ENCODE results near the gene TMEM184B. TPM values are rescaled to one million over a fixed set of nuclear protein-coding genes. Genes with fewer than 3 reads are reported as not detected.

TMEM184B gene
- total and polyA plus RNA-seq, 10 of the 15 experiments (the other 5 are each of a cell fraction or from before 2014, with no cell fraction given): 0.56 to 22.4 (median 7.9) TPM

GRCh38 chr22:38271927-38272372, 860 bp downstream of the TMEM184B start:
- no peaks in the 10 kb centered on the region for H4K20me1 ChIP-seq (ENCODE audit: control insufficient read depth, insufficient read depth)
- RAD21 ChIA-PET (ENCODE audit: unreplicated experiment): interaction anchor here (1.0 kb wide), 1 partner anchor 11 kb away, joined by 3 read pairs; no protein-coding TSS in a partner anchor
- ATAC-seq (peak; percentile 17), FAIRE-seq (no peak), DNase-seq (ENCODE audit: low read depth, low spot score) (no peak)
- H2AFZ ChIP-seq (ENCODE audit: control insufficient read depth, low read depth, low read length): no peak overlapping the region; the same call in 1 of the 2 replicates
- in situ Hi-C loops (cut with MboI): no loop called here
- H3K79me2 ChIP-seq (ENCODE audit: control insufficient read depth, insufficient read depth, low read length): peaks cover 12% of the 10 kb centered on the region
- CTCF ChIA-PET: interaction anchor here (1.0 to 4.2 kb wide), 2 partner anchors 11 to 18 kb away, joined by 3 to 26 read pairs; no protein-coding TSS in a partner anchor
- intact Hi-C loops (cut with micrococcal nuclease; ENCODE audit: unreplicated experiment): no loop called here
- no peaks in the 10 kb centered on the region; a peak in 1 of 4 replicates for H3K36me3 ChIP-seq (ENCODE audit: control insufficient read depth in 2 of 2, insufficient read depth in 2 of 2, low read length in 1 of 2)
- SMC1A ChIA-PET (ENCODE audit: uncharacterized antibody, unreplicated experiment): interaction anchor here (1.1 kb wide), 1 partner anchor 34 kb away, joined by 3 read pairs; no protein-coding TSS in a partner anchor
- H3K27ac ChIP-seq (ENCODE audit: control insufficient read depth, insufficient read depth): no peak overlapping the region
- POLR2A ChIA-PET: no interaction called here
- peak overlapping the region; percentile 99 for H3K4me2 ChIP-seq (ENCODE audit: control insufficient read depth, insufficient read depth)
- BruUV-seq (replicated peaks): no TSS peak
- H3K9me3 ChIP-seq (replicated peaks; ENCODE audit: control insufficient read depth, insufficient read depth, low read length): no peaks in the 10 kb centered on the region
- peak overlapping the region; percentile 90 for H3K4me3 ChIP-seq
- WGBS (ENCODE audit: insufficient coverage, insufficient replicate concordance, low lambda C conversion rate, missing lambda C conversion rate): 4% methylated on average over 7 of the region's 7 CpGs
- H3K9ac ChIP-seq (ENCODE audit: control insufficient read depth, insufficient read depth, low read length): peak overlapping the region; percentile 88
- no peak for TF ChIP-seq NR2C2 (IDR thresholded peaks at IDR 0.05; ENCODE audit: borderline replicate concordance, control insufficient read depth, insufficient read length, low read depth)
- TF ChIP-seq GABPA (IDR thresholded peaks at IDR 0.05; ENCODE audit: low read depth): no peak
- no peak for TF ChIP-seq HDAC2 (IDR thresholded peaks at IDR 0.05)
- no peak for TF ChIP-seq STAT1 (conservative IDR thresholded peaks at IDR 0.05)
- TF ChIP-seq EED (IDR thresholded peaks at IDR 0.05; ENCODE audit: low read depth): no peak
- no peak for TF ChIP-seq SREBF1 (IDR thresholded peaks at IDR 0.05; ENCODE audit: low read length)
- TF ChIP-seq, protein P1, sequence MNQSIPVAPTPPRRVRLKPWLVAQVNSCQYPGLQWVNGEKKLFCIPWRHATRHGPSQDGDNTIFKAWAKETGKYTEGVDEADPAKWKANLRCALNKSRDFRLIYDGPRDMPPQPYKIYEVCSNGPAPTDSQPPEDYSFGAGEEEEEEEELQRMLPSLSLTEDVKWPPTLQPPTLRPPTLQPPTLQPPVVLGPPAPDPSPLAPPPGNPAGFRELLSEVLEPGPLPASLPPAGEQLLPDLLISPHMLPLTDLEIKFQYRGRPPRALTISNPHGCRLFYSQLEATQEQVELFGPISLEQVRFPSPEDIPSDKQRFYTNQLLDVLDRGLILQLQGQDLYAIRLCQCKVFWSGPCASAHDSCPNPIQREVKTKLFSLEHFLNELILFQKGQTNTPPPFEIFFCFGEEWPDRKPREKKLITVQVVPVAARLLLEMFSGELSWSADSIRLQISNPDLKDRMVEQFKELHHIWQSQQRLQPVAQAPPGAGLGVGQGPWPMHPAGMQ (IDR thresholded peaks at IDR 0.05; ENCODE audit: borderline replicate concordance): no peak
- TF ChIP-seq BMI1 (IDR thresholded peaks at IDR 0.05; ENCODE audit: borderline replicate concordance): no peak
- H3K27me3 ChIP-seq (replicated peaks in 1 of 2; ENCODE audit: control insufficient read depth in 2 of 2, insufficient read depth in 2 of 2, low read length in 1 of 2): no peaks in the 10 kb centered on the region
- H3K4me1 ChIP-seq (ENCODE audit: control insufficient read depth, insufficient read depth, low read length): peaks cover 25% of the 10 kb centered on the region

All from GM12878 (cell line).